ENCODE results near the gene MTA2. TPM values are rescaled to one million over a fixed set of nuclear protein-coding genes. Genes with fewer than 3 reads are reported as not detected.

Gene MTA2
- total RNA-seq, 1 experiment from 2014 or later = 91.2 TPM

GRCh38 chr11:62612366-62613290 lies 11.0 kb upstream of the MTA2 start, which contains the start of the genes EML3 and ROM1:
TSS of gene EML3 (minus strand) at chr11:62612775. CDS start at chr11:62612457, 318 bp downstream.
TSS of gene ROM1 (plus strand) at chr11:62613257. CDS start at chr11:62613282, 25 bp downstream.
- DNase-seq (ENCODE audit: low read depth) = peak; percentile 88

DNA sequence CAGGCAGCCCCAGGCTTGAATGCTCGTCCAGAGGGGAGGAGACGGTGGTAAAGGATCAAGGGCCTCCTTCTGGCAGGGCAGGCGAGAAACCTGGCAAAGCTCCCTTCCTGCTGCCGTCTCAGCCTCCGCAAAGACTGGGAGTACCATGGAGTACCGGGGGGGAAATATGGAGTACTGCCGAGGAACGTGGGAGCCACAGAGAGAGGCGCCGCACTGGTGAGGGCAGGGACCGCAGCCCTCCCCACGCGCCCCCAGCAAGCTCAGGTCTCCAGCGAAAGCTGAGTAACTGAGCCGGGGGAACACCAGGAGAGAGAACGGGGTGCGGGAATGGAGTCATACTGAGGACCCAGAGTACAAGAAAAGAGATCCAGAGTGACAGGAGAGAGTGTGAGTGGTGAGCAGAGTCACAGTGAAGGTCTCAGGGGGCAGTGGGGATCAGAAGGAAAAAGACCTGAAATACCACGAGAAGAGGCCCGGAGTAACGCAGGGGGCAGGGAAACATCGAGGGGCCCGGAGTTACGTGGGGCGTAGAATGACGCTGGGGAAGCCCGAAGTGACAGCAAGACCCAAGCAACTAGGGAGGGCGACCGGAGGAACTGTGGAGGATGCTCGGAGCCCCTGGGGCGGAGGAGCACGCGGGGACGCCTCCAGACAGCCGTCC lies 10.2 kb upstream of the MTA2 start:
- peak; percentile 77 for DNase-seq (ENCODE audit: low read depth)

DNA sequence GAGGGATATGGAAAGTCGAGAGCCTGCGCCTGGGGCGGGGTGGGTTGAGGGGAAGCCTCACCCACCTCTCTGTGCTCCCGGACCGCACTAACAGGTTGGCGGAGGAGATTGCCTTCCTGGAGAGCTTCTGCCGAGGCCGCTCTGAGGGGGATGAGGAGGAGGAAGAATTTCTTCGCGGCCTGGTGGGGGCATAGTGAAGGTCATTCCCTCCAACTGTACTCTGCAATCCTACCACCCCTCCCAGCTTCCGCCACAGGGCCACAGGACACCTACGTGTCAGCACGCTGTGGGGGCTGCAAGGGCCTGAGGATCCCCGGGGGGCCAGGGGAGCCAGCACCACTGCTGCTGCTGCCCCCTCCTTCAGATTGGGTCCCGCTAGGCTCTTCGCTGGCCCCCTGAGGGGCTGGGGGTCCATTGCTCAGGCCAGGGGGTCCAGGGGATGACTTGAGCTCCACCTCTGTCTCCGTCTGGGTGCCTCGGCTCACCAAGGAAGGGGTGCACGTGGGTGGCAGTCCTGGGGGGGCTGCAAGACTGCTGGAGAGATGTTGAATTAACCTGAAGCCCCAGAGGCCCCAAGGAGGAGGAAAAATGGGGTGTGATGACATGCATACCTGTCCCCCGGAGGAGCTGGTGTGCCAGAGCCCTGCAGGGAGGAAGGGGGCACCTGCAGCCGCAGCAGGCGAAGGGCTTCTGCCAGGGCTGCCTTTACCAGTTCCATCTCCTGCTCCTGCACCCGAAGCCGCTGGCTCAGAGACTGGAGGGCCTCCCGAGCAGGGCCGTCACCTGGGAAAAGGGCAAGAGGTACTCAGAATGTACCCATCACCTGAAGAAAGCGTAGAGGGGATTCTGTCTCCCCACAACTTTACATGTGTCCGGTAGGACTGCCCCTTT lies 9.4 kb upstream of the MTA2 start:
- DNase-seq (ENCODE audit: low read depth) = no peak

GRCh38 chr11:62610403-62610802 lies 8.7 kb upstream of the MTA2 start:
- DNase-seq (ENCODE audit: low read depth) = no peak

- DNase-seq (ENCODE audit: low read depth) = no peak
Observed at GRCh38 chr11:62608776-62609175, 7.1 kb upstream of the MTA2 start.

GRCh38 chr11:62607714-62608113 lies 6.0 kb upstream of the MTA2 start:
- DNase-seq (ENCODE audit: low read depth) = no peak

GRCh38 chr11:62605902-62606301 lies 4.2 kb upstream of the MTA2 start:
- DNase-seq (ENCODE audit: low read depth) = no peak

- DNase-seq (ENCODE audit: low read depth) = no peak
Observed at GRCh38 chr11:62605467-62605866, 3.8 kb upstream of the MTA2 start.

GRCh38 chr11:62604460-62605120 lies 2.9 kb upstream of the MTA2 start:
- DNase-seq (ENCODE audit: low read depth) = no peak

GRCh38 chr11:62603776-62604299 lies 2.2 kb upstream of the MTA2 start:
- DNase-seq (ENCODE audit: low read depth) = no peak

DNA sequence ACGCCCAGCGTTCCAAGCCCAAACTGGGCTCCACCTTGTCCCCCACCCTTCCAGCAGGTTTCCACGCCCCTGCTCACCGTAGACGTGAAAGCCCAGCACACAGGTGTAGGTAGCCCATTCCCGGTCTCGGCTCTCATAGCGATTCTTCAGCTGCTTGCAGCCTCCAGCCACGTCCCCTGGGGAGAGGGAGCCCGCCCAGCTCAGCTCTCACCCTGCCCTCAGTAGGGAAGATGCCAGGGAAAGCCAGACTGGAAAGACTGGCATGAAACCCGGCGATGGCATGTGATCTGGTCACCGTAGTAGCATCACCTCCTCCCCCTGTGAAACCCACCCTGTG lies 1.4 kb upstream of the MTA2 start:
- DNase-seq (ENCODE audit: low read depth) = no peak

DNA sequence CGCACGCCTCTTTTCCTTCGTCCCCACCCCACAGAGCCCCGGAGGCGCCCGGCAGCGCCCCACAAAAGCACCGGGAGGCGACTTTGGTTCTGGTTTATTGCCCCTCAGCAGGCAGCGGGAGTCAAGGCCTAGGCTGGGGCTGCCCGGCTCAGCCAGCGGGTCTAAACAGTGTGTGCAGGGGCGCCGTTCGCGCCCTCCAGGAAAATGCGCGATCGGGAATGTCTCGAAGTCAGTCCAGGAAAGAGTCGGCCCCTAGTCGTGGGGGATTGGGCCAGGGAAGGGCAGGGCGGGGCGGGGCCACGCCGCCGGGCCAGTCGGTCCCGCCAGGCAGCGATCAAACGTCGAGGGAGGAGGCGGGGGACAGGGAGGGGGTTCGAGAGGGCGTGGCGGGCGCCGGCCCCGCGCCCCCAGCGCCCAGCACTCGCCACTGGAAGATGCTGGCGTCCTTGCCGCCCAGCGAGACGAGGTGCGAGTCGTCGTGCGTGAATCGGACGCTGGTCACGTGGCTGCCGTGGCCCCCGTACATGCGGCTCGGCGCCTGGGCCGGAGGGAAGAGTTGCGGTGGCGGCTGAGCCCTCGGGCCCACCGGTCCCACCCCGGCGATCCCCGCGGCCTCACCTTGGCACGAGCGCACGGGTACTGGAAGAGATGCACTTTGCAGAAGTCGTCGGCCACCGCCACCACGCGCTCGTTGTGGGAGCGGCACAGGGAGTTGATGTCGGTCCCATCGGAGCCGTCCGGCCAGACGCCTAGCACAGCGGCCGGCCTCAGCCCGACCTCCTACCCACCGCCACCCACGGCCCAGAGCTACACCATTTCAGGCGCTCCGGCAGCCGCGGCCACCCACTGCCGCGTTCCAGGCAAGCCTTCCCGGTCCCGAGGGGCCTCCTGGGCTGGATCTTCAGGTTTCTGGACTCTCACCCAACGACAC lies 741 bp upstream of the MTA2 start:
- DNase-seq (ENCODE audit: low read depth) = peak; percentile 80

- peak; percentile 40 for DNase-seq (ENCODE audit: low read depth)
Observed at GRCh38 chr11:62601122-62601371, 618 bp downstream of the MTA2 start.

GRCh38 chr11:62600367-62601121 lies 1.1 kb downstream of the MTA2 start:
- no peak for DNase-seq (ENCODE audit: low read depth)

GRCh38 chr11:62599901-62600300 lies 1.8 kb downstream of the MTA2 start:
- DNase-seq (ENCODE audit: low read depth) = no peak

DNA sequence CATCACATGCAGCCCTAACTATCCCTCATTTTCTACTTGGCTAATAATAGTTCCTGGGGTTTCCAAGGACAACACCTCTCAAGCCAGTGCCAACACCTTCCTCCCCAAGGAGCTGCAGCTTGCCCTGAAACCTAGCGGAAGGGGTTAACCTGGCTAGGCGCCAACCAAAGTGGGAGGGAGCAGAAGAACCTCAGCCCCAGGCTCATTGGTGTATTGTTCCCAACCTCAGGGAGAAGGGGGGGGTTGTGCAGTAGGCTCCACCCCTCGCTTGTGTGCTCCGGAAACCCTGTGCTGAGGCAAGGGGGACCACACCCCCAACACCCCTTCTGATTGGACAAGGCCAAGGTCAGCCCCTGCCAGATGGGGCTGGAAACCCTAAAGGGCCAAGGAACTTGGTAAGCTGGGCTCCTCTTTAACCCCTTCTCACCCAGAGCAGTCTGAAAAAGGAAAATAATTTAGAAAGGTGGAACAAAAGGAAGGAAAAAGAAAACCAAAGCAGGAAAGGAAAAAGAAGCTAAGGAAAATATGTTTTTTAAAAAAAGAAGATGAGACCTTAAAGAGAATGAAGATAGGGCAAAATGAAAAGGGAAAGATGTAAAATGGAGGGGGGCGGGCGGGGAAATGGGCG lies 2.5 kb downstream of the MTA2 start:
- DNase-seq (ENCODE audit: low read depth) = peak; percentile 95

DNA sequence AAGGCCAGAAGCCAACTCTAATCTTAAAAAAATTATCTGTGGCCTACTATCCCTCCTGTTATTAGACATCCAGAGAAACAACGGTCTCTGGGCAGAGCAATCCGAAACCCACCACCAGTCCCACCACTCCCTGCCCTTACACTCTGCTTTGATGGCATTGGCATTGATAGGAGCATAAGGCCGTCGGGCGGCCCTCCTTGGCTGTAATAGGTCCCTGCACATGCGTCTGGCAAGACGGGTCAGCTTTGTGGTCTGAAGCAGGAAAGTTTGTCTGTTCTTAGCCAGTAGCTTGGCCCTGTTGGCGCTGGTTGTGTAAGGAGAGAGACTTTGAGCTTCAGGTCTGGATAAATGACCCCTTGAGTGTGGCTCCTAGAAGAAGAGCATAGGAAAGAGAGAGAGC lies 6.5 kb downstream of the MTA2 start:
- no peak for DNase-seq (ENCODE audit: low read depth)

DNA sequence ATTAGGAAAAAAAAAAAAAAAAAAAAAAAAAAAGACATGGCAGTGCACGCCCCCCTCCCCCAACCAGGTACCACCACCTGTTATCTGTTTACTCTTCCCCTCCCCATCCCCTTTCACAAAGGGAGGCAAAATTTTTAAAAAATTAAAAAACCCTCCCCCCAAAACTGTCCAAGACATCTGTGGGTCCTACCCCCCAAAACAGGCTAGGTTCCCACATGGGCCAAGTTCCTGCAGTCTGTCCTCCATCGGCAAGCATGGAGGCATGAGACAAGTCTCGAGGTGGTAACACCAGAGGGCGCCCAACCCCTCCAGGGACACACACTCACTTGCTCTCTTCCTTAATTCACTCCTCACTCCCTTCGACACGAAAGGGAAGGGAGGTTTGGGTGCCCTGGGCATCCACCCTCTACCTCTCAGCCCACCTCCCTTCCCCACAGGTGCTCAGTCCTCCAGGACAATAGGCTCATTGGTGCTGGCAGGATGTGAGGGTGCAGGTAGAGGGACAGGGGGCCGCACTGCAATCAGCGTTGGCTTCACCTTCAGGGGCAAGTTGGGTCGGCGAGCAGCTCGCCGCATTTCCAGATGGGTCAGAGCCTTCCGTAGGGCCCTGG lies 8.1 kb downstream of the MTA2 start:
- peak; percentile 75 for DNase-seq (ENCODE audit: low read depth)

DNA sequence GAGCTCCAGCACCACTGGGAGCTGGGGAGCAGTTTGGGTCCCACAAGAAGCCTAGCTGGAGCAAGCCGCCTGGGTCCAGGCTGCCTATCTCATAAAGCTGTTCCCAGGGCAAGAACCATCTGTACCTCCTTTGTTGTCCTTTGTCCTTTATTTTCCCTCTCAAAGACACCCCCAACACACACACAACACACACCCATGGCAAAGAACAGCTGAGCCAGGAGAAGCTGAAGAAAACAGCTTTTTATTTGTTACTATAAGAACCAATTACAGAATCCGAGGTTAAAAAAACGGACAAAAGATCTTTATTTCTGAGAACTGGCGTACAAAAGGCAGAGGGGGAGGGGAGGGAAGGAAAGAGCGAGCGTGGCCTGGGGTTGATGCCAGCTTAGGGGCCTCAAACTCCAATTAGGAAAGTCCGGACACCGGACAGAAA lies 8.7 kb downstream of the MTA2 start:
- no peak for DNase-seq (ENCODE audit: low read depth)
